ENCODE results near the gene MSH5.

- TF ChIP-seq POLR2A (IDR thresholded peaks at IDR 0.05), result no peak
- no peak for TF ChIP-seq CTCF (IDR thresholded peaks at IDR 0.05)
- no peak for TF ChIP-seq EP300 (IDR thresholded peaks at IDR 0.05)
Observed at GRCh38 chr6:31710523-31711219, 29.1 kb upstream of the MSH5 start.

All from ovary (tissue), 3 donors.